AG09319 (cell line): ENCODE data around the gene SREK1IP1.
A peak's percentile ranks its signal among the peaks of the same experiment; 100 is the strongest.

Experiments used
- DNase-seq: peaks from one replicate; pipeline ENCODE4 v3.0.0-alpha.2; 2010; ENCODE audit warnings: low read depth; ENCODE audit errors: extremely low read depth
- CTCF ChIP-seq: IDR thresholded peaks from 2 replicates; pipeline ENCODE4 v1.5.1; 2011; ENCODE audit warnings: low read depth, mild to moderate bottlenecking, inconsistent platforms, low read length, moderate library complexity

Gene SREK1IP1

DNA sequence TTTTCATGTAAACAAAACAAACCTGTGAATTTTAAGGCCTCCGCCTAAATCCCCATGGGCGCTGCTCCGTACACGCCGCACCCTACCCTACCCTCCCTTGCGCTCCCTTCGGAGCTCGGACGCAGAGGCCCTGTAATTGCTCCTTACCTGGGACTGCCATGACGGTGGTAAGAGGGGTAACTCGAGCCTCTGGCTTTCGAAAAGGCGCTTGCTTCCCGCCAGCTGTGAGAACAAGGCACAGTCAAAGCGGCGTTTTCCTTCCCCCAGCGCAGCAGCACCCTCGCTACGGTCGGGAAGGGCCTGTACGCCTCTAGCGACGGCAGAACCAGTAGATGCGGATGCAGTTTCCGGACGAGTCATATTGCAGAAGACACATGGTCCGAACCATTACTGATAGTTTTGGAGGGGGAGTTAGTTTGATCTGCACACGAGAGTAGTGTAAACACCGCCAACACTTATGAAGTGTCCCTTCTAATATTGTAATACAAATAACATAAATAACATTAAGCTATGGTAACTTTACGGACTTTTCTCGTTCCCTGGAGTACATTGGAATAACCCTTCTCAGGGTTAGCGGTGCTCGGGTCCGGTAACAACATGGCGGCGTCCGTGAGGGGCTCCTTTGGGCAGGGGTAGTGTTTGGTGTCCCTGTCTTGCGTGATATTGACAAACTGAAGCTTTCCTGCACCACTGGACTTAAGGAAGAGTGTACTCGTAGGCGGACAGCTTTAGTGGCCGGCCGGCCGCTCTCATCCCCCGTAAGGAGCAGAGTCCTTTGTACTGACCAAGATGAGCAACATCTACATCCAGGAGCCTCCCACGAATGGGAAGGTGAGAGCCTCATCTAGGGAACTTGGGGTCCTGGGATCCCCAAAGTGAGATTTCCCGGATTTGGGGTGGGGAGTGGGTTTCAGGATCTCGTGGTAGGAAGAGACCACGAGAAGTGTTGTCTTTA is at the start of gene SREK1IP1, which contains the start of gene CWC27:
SREK1IP1 (minus strand) TSS at position 334 of the 955 bp plus-strand sequence; CDS start at position 160, 174 bp downstream.
CWC27 (plus strand) TSS at position 573 of the 955 bp plus-strand sequence; CDS start at position 790, 217 bp downstream.
- TF ChIP-seq CTCF, result peak; percentile 13
- peak; percentile 80 for DNase-seq

GRCh38 chr5:64818245-64818644 is 49.8 kb upstream of the SREK1IP1 start:
- no peak for DNase-seq
- TF ChIP-seq CTCF, result no peak

GRCh38 chr5:64814073-64814472 is 45.6 kb upstream of the SREK1IP1 start:
- no peak for TF ChIP-seq CTCF
- DNase-seq, result no peak

DNA sequence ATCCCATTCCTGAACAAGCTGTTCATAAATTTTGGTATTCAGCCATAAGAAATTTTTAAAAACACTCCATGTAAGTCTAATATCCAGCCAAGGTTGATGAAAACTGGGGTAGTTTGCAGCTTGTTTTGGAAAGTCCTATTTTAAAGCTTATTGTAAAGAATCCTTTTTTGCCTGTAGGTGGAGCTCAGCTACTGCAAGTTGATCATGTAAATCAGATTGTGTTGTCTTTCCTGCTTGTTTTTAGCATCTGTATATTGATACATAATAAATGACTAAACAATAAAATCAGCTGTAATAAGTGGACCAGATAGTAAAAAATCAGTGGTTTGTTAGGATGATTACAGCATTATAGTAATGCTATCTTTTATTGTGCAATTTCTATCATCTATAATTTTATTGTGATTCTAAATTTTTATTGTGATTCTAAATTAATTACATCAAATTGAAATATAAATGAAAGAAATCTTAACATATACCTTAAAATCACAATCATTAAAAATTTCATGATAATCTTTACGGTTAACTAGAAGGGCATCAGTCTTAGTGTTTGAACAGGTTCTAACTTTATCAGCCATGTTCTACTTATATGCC is 42.7 kb upstream of the SREK1IP1 start:
- peak; percentile 73 for TF ChIP-seq CTCF
- DNase-seq, result peak; percentile 40

- no peak for TF ChIP-seq CTCF
- DNase-seq, result no peak
Measured at GRCh38 chr5:64807520-64807919, 39.0 kb upstream of the SREK1IP1 start.

- no peak for DNase-seq
- TF ChIP-seq CTCF, result no peak
Measured at GRCh38 chr5:64806537-64806936, 38.0 kb upstream of the SREK1IP1 start.

GRCh38 chr5:64800926-64801325 is 32.4 kb upstream of the SREK1IP1 start:
- no peak for TF ChIP-seq CTCF
- DNase-seq, result no peak
